NT2/D1 (cell line): Measurements from ENCODE around the gene TMEM244.

Experiments used
- YY1 ChIP-seq: IDR thresholded peaks from 2 replicates; pipeline ENCODE4 v1.6.1; 2011; ENCODE audit not compliant: insufficient read length, insufficient read depth
- ZNF274 ChIP-seq: IDR thresholded peaks from 2 replicates; pipeline ENCODE4 v1.6.1; 2011; ENCODE audit warnings: mild to moderate bottlenecking, low read depth, low read length

- TF ChIP-seq YY1 (no peak), ZNF274 (no peak)
Measured at GRCh38 chr6:129901910-129902309, 40.8 kb upstream of the TMEM244 start.
